ENCODE measurements around the gene MYO7A. TPM values are rescaled to one million over a fixed set of nuclear protein-coding genes. Genes with fewer than 3 reads are reported as not detected.

MYO7A gene
- total RNA-seq, 1 donor from 2014 or later = 6.3 TPM

- no peak overlapping the region for H3K27ac ChIP-seq (ENCODE audit: low read depth, low read length)
Observed at GRCh38 chr11:77151804-77152509, 23.9 kb downstream of the MYO7A start.

GRCh38 chr11:77152846-77153245, 24.8 kb downstream of the MYO7A start:
- peak overlapping the region in 1 of 3 donors; percentile 16 for H3K9ac ChIP-seq (ENCODE audit: low read depth in 1 of 3, low read length in 3 of 3)
- no peaks in the 10 kb centered on the region for H3K36me3 ChIP-seq (ENCODE audit: control insufficient read depth in 3 of 3, insufficient read depth in 3 of 3, low read length in 3 of 3)
- H3K4me1 ChIP-seq (ENCODE audit: control insufficient read depth in 3 of 3, insufficient read depth in 3 of 3, low read length in 3 of 3) = peaks cover 19 to 27% (median 22%) of the 10 kb centered on the region in 3 donors
- H3K27me3 ChIP-seq (ENCODE audit: control insufficient read depth in 3 of 3, insufficient read depth in 3 of 3, low read length in 3 of 3) = no peaks in the 10 kb centered on the region
- H3K4me3 ChIP-seq (ENCODE audit: low read length in 3 of 3) = no peak overlapping the region
- H3K9me3 ChIP-seq (ENCODE audit: control insufficient read depth in 3 of 3, low read length in 3 of 3) = no peaks in the 10 kb centered on the region
- H3K27ac ChIP-seq (ENCODE audit: low read depth, low read length) = no peak overlapping the region

More at GRCh38 chr11:77151804-77152509, 23.9 kb downstream of the MYO7A start:
- Histone ChIP-seq H3K9me3 (ENCODE audit: control insufficient read depth in 3 of 3, low read length in 3 of 3) (no peaks in the 10 kb centered on the region), H3K4me1 (ENCODE audit: control insufficient read depth in 3 of 3, insufficient read depth in 3 of 3, low read length in 3 of 3) (peaks cover 19 to 27% (median 22%) of the 10 kb centered on the region in 3 donors), H3K4me3 (ENCODE audit: low read length in 3 of 3) (no peak overlapping the region), H3K36me3 (ENCODE audit: control insufficient read depth in 3 of 3, insufficient read depth in 3 of 3, low read length in 3 of 3) (no peaks in the 10 kb centered on the region), H3K9ac (ENCODE audit: low read depth in 1 of 3, low read length in 3 of 3) (no peak overlapping the region), H3K27me3 (ENCODE audit: control insufficient read depth in 3 of 3, insufficient read depth in 3 of 3, low read length in 3 of 3) (no peaks in the 10 kb centered on the region)

GRCh38 chr11:77153276-77154185, 25.5 kb downstream of the MYO7A start:
- Histone ChIP-seq H3K27me3 (ENCODE audit: control insufficient read depth in 3 of 3, insufficient read depth in 3 of 3, low read length in 3 of 3) (no peaks in the 10 kb centered on the region), H3K4me3 (ENCODE audit: low read length in 3 of 3) (no peak overlapping the region), H3K4me1 (ENCODE audit: control insufficient read depth in 3 of 3, insufficient read depth in 3 of 3, low read length in 3 of 3) (peaks cover 19 to 27% (median 22%) of the 10 kb centered on the region in 3 donors), H3K36me3 (ENCODE audit: control insufficient read depth in 3 of 3, insufficient read depth in 3 of 3, low read length in 3 of 3) (no peaks in the 10 kb centered on the region), H3K9me3 (ENCODE audit: control insufficient read depth in 3 of 3, low read length in 3 of 3) (no peaks in the 10 kb centered on the region), H3K27ac (ENCODE audit: low read depth, low read length) (no peak overlapping the region), H3K9ac (ENCODE audit: low read depth in 1 of 3, low read length in 3 of 3) (peak overlapping the region in 2 of 3 donors; percentile 20 to 25)

GRCh38 chr11:77154381-77155081, 26.5 kb downstream of the MYO7A start:
- Histone ChIP-seq H3K36me3 (ENCODE audit: control insufficient read depth in 3 of 3, insufficient read depth in 3 of 3, low read length in 3 of 3) (no peaks in the 10 kb centered on the region), H3K9me3 (ENCODE audit: control insufficient read depth in 3 of 3, low read length in 3 of 3) (no peaks in the 10 kb centered on the region), H3K4me3 (ENCODE audit: low read length in 3 of 3) (no peak overlapping the region), H3K27me3 (ENCODE audit: control insufficient read depth in 3 of 3, insufficient read depth in 3 of 3, low read length in 3 of 3) (peaks cover 0 to 4% (median 0%) of the 10 kb centered on the region in 3 donors), H3K9ac (ENCODE audit: low read depth in 1 of 3, low read length in 3 of 3) (peak overlapping the region in 1 of 3 donors; percentile 20), H3K27ac (ENCODE audit: low read depth, low read length) (no peak overlapping the region), H3K4me1 (ENCODE audit: control insufficient read depth in 3 of 3, insufficient read depth in 3 of 3, low read length in 3 of 3) (peaks cover 19 to 27% (median 22%) of the 10 kb centered on the region in 3 donors)

- Histone ChIP-seq H3K9me3 (ENCODE audit: control insufficient read depth in 3 of 3, low read length in 3 of 3) (no peaks in the 10 kb centered on the region), H3K4me3 (ENCODE audit: low read length in 3 of 3) (no peak overlapping the region), H3K4me1 (ENCODE audit: control insufficient read depth in 3 of 3, insufficient read depth in 3 of 3, low read length in 3 of 3) (peaks cover 19 to 27% (median 22%) of the 10 kb centered on the region in 3 donors), H3K9ac (ENCODE audit: low read depth in 1 of 3, low read length in 3 of 3) (no peak overlapping the region), H3K27me3 (ENCODE audit: control insufficient read depth in 3 of 3, insufficient read depth in 3 of 3, low read length in 3 of 3) (peaks cover 0 to 4% (median 0%) of the 10 kb centered on the region in 3 donors), H3K27ac (ENCODE audit: low read depth, low read length) (no peak overlapping the region), H3K36me3 (ENCODE audit: control insufficient read depth in 3 of 3, insufficient read depth in 3 of 3, low read length in 3 of 3) (no peaks in the 10 kb centered on the region)
Observed at GRCh38 chr11:77155082-77155475, 27.0 kb downstream of the MYO7A start.

GRCh38 chr11:77155556-77156130, 27.6 kb downstream of the MYO7A start:
- Histone ChIP-seq H3K27me3 (ENCODE audit: control insufficient read depth in 3 of 3, insufficient read depth in 3 of 3, low read length in 3 of 3) (peaks cover 0 to 4% (median 0%) of the 10 kb centered on the region in 3 donors), H3K4me1 (ENCODE audit: control insufficient read depth in 3 of 3, insufficient read depth in 3 of 3, low read length in 3 of 3) (peaks cover 19 to 27% (median 22%) of the 10 kb centered on the region in 3 donors), H3K36me3 (ENCODE audit: control insufficient read depth in 3 of 3, insufficient read depth in 3 of 3, low read length in 3 of 3) (no peaks in the 10 kb centered on the region), H3K9ac (ENCODE audit: low read depth in 1 of 3, low read length in 3 of 3) (no peak overlapping the region), H3K9me3 (ENCODE audit: control insufficient read depth in 3 of 3, low read length in 3 of 3) (no peaks in the 10 kb centered on the region), H3K27ac (ENCODE audit: low read depth, low read length) (no peak overlapping the region), H3K4me3 (ENCODE audit: low read length in 3 of 3) (no peak overlapping the region)

GRCh38 chr11:77156396-77157195, 28.6 kb downstream of the MYO7A start:
- Histone ChIP-seq H3K36me3 (ENCODE audit: control insufficient read depth in 3 of 3, insufficient read depth in 3 of 3, low read length in 3 of 3) (no peaks in the 10 kb centered on the region), H3K9ac (ENCODE audit: low read depth in 1 of 3, low read length in 3 of 3) (no peak overlapping the region), H3K9me3 (ENCODE audit: control insufficient read depth in 3 of 3, low read length in 3 of 3) (no peaks in the 10 kb centered on the region), H3K4me3 (ENCODE audit: low read length in 3 of 3) (no peak overlapping the region), H3K27ac (ENCODE audit: low read depth, low read length) (no peak overlapping the region), H3K27me3 (ENCODE audit: control insufficient read depth in 3 of 3, insufficient read depth in 3 of 3, low read length in 3 of 3) (peaks cover 0 to 4% (median 0%) of the 10 kb centered on the region in 3 donors), H3K4me1 (ENCODE audit: control insufficient read depth in 3 of 3, insufficient read depth in 3 of 3, low read length in 3 of 3) (peaks cover 19 to 27% (median 22%) of the 10 kb centered on the region in 3 donors)

GRCh38 chr11:77158041-77158695, 30.1 kb downstream of the MYO7A start:
- Histone ChIP-seq H3K27me3 (ENCODE audit: control insufficient read depth in 3 of 3, insufficient read depth in 3 of 3, low read length in 3 of 3) (peaks cover 0 to 4% (median 0%) of the 10 kb centered on the region in 3 donors), H3K27ac (ENCODE audit: low read depth, low read length) (no peak overlapping the region), H3K4me1 (ENCODE audit: control insufficient read depth in 3 of 3, insufficient read depth in 3 of 3, low read length in 3 of 3) (peaks cover 13 to 19% (median 15%) of the 10 kb centered on the region in 3 donors), H3K36me3 (ENCODE audit: control insufficient read depth in 3 of 3, insufficient read depth in 3 of 3, low read length in 3 of 3) (no peaks in the 10 kb centered on the region), H3K9ac (ENCODE audit: low read depth in 1 of 3, low read length in 3 of 3) (no peak overlapping the region), H3K9me3 (ENCODE audit: control insufficient read depth in 3 of 3, low read length in 3 of 3) (no peaks in the 10 kb centered on the region), H3K4me3 (ENCODE audit: low read length in 3 of 3) (no peak overlapping the region)
